ENCODE data around the gene PLEKHH1.

GRCh38 chr14:67497716-67498115 lies 35.4 kb upstream of the PLEKHH1 start:
- no peak for TF ChIP-seq POLR2A (IDR thresholded peaks at IDR 0.05; ENCODE audit: low read depth, low read length)
- no peak for TF ChIP-seq POLR2AphosphoS5 (IDR thresholded peaks at IDR 0.05; ENCODE audit: low read depth, low read length)
